ENCODE data around the gene MRPL11.

- TF ChIP-seq, protein P1, sequence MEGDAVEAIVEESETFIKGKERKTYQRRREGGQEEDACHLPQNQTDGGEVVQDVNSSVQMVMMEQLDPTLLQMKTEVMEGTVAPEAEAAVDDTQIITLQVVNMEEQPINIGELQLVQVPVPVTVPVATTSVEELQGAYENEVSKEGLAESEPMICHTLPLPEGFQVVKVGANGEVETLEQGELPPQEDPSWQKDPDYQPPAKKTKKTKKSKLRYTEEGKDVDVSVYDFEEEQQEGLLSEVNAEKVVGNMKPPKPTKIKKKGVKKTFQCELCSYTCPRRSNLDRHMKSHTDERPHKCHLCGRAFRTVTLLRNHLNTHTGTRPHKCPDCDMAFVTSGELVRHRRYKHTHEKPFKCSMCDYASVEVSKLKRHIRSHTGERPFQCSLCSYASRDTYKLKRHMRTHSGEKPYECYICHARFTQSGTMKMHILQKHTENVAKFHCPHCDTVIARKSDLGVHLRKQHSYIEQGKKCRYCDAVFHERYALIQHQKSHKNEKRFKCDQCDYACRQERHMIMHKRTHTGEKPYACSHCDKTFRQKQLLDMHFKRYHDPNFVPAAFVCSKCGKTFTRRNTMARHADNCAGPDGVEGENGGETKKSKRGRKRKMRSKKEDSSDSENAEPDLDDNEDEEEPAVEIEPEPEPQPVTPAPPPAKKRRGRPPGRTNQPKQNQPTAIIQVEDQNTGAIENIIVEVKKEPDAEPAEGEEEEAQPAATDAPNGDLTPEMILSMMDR (IDR thresholded peaks at IDR 0.05; ENCODE audit: low read depth, low read length): no peak
- no peak for TF ChIP-seq POLR2A (IDR thresholded peaks at IDR 0.05; ENCODE audit: extremely low read depth, insufficient read length)
These were observed 24.3 kb downstream of the MRPL11 start for GRCh38 chr11:66414120-66414934.
